ENCODE results near the gene SLC6A12. TPM values are rescaled to one million over a fixed set of nuclear protein-coding genes. Genes with fewer than 3 reads are reported as not detected.
A peak's percentile ranks its signal among the peaks of the same experiment; 100 is the strongest.
"Not testable (repeated sequence)": the region's sequence is repeated elsewhere in the genome, so short reads cannot be mapped to it uniquely, and the experiment has no call there.

Gene SLC6A12
- total RNA-seq, 4 donors from 2014 or later: 0.13 TPM; not detected in 3

- H3K36me3 ChIP-seq: no peaks in the 10 kb centered on the region
- peaks cover 0 to 4% (median 0%) of the 10 kb centered on the region in 3 donors for H3K27me3 ChIP-seq
- peaks cover 3 to 5% of the 10 kb centered on the region in 2 donors for H3K4me1 ChIP-seq
- in situ Hi-C loops (cut with MboI; ENCODE audit: low sequenced_read_pairs in 4 of 4): no loop called here
- H3K27ac ChIP-seq: no peak overlapping the region
- intact Hi-C loops (cut with DNase I; ENCODE audit: low total_unique reads): no loop called here
- no peak overlapping the region for H3K4me3 ChIP-seq
- TF ChIP-seq CTCF (IDR thresholded peaks at IDR 0.05 in 4 of 5, conservative IDR thresholded peaks at IDR 0.05 in 1 of 5): no peak
- TF ChIP-seq POLR2A (IDR thresholded peaks at IDR 0.05): no peak
- ATAC-seq: no peak
- H3K9me3 ChIP-seq: no peaks in the 10 kb centered on the region
- no peak for DNase-seq
These were observed 22.4 kb downstream of the SLC6A12 start for GRCh38 chr12:191541-191940.

GRCh38 chr12:190881-191280 lies 23.1 kb downstream of the SLC6A12 start:
- no peak overlapping the region for H3K4me3 ChIP-seq
- no peak for TF ChIP-seq POLR2A (IDR thresholded peaks at IDR 0.05)
- TF ChIP-seq CTCF (IDR thresholded peaks at IDR 0.05 in 4 of 5, conservative IDR thresholded peaks at IDR 0.05 in 1 of 5): no peak
- intact Hi-C loops (cut with DNase I; ENCODE audit: low total_unique reads) (no loop called here), in situ Hi-C loops (cut with MboI; ENCODE audit: low sequenced_read_pairs in 4 of 4) (no loop called here)
- peaks cover 0 to 4% (median 0%) of the 10 kb centered on the region in 3 donors for H3K27me3 ChIP-seq
- no peak overlapping the region for H3K27ac ChIP-seq
- no peaks in the 10 kb centered on the region for H3K9me3 ChIP-seq
- H3K36me3 ChIP-seq: no peaks in the 10 kb centered on the region
- no peak for ATAC-seq
- peaks cover 3 to 5% of the 10 kb centered on the region in 2 donors for H3K4me1 ChIP-seq
- DNase-seq: no peak

- no peaks in the 10 kb centered on the region for H3K36me3 ChIP-seq
- in situ Hi-C loops (cut with MboI; ENCODE audit: low sequenced_read_pairs in 4 of 4): no loop called here
- no peak overlapping the region for H3K4me3 ChIP-seq
- intact Hi-C loops (cut with DNase I; ENCODE audit: low total_unique reads): no loop called here
- no peak for TF ChIP-seq CTCF (IDR thresholded peaks at IDR 0.05 in 4 of 5, conservative IDR thresholded peaks at IDR 0.05 in 1 of 5)
- no peak for TF ChIP-seq POLR2A (IDR thresholded peaks at IDR 0.05)
- H3K4me1 ChIP-seq: peaks cover 3 to 5% of the 10 kb centered on the region in 2 donors
- DNase-seq (no peak), ATAC-seq (no peak)
- H3K9me3 ChIP-seq: no peaks in the 10 kb centered on the region
- H3K27ac ChIP-seq: no peak overlapping the region
- H3K27me3 ChIP-seq: peaks cover 0 to 4% (median 0%) of the 10 kb centered on the region in 3 donors
These were observed 24.4 kb downstream of the SLC6A12 start for GRCh38 chr12:189622-189962.

GRCh38 chr12:188910-189621 lies 24.9 kb downstream of the SLC6A12 start:
- Histone ChIP-seq H3K27me3 (peaks cover 0 to 4% (median 0%) of the 10 kb centered on the region in 3 donors), H3K36me3 (no peaks in the 10 kb centered on the region), H3K9me3 (no peaks in the 10 kb centered on the region), H3K27ac (peak overlapping the region in 1 of 4 donors; percentile 33), H3K4me3 (peak overlapping the region; percentile 48 to 65 (median 58)), H3K4me1 (peaks cover 3 to 5% of the 10 kb centered on the region in 2 donors)
- ATAC-seq (peak; percentile 59 to 64), DNase-seq (no peak)
- in situ Hi-C loops (cut with MboI; ENCODE audit: low sequenced_read_pairs in 4 of 4): no loop called here
- TF ChIP-seq POLR2A (IDR thresholded peaks at IDR 0.05) (no peak), CTCF (IDR thresholded peaks at IDR 0.05 in 4 of 5, conservative IDR thresholded peaks at IDR 0.05 in 1 of 5) (peak; percentile 56 to 81 (median 70))
- intact Hi-C loops (cut with DNase I; ENCODE audit: low total_unique reads): no loop called here

GRCh38 chr12:187986-188909 lies 25.7 kb downstream of the SLC6A12 start:
- H3K36me3 ChIP-seq; DNase-seq; intact Hi-C loops (cut with DNase I; ENCODE audit: low total_unique reads); H3K27me3 ChIP-seq; H3K4me1 ChIP-seq; in situ Hi-C loops (cut with MboI; ENCODE audit: low sequenced_read_pairs in 4 of 4); H3K9me3 ChIP-seq: not testable (repeated sequence)
- ATAC-seq: peak in 1 of 2 donors; percentile 10
- Histone ChIP-seq H3K27ac (peak overlapping the region in 1 of 4 donors; percentile 33), H3K4me3 (peak overlapping the region; percentile 48 to 65 (median 58))

Measured in gastrocnemius medialis (tissue), 4 donors.